ENCODE data around the gene MIGA1.
A peak's percentile ranks its signal among the peaks of the same experiment; 100 is the strongest.
"Not testable (repeated sequence)": the region's sequence is repeated elsewhere in the genome, so short reads cannot be mapped to it uniquely, and the experiment has no call there.

MIGA1 gene

DNA sequence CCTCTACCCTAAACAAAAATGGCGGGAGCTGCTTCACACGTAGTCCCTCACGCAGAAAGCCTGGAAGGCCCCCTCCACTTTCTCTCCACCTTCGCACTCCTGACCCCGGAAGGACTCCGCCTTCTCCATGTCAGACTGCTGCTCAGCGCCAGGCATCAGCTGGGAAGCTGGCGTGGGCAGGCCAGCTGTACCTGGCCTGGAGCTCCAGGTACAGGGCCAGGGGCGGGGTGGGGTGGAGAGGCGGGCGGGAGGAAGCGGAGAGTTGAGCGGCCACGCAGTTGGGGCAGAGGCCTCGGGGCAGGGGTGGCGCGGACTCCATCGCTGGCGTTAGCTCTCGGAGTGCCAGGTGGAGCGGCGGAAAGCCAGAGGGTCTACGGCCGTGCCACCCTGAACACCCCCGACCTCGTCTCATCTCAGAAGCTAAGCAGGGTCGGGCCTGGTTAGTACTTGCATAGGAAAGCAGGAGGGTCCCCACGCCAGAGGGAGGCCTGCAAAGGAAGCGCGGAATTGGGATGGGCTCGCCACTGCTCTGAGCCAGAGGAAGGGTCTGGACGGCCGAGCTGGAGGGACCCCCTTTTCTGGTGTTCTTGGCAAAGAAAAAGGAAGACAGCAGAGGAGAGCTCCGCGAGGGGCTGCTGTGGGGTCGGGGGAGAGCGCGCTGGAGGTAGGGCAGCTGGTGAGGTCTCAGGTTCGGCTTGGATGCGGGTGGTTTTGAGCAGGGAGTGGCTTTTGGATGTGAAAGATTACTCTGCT lies at the start of gene MIGA1:
TSS of gene MIGA1 (plus strand) at position 121 of the 753 bp plus-strand sequence. CDS start 3,604 bp downstream, outside the sequence.
- DNase-seq = peak; percentile 82 to 87

- no peak for DNase-seq
These were observed 47.4 kb upstream of the MIGA1 start for GRCh38 chr1:77732090-77732489.

DNA sequence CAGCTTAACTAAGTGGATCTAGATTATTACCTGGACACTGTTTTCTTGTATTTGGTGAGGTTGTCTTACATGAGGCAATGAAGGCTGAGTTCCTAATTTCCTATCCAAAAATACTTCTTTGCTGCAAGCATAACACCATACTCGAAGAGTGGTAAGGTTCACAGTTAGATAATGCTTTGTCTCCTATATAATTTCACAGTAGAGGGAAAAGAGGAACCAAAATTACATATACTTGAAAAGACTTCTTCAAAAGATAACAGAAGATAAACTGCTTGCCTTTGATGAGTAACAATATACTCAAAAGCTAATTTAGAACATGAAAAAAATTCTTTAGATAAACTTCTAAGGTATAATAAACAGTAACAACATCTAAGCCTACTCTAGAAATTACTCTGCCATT lies 40.2 kb upstream of the MIGA1 start:
- no peak for DNase-seq

- no peak for DNase-seq
These were observed 38.1 kb upstream of the MIGA1 start for GRCh38 chr1:77741316-77741715.

GRCh38 chr1:77742011-77742555 lies 37.4 kb upstream of the MIGA1 start:
- DNase-seq = no peak

DNA sequence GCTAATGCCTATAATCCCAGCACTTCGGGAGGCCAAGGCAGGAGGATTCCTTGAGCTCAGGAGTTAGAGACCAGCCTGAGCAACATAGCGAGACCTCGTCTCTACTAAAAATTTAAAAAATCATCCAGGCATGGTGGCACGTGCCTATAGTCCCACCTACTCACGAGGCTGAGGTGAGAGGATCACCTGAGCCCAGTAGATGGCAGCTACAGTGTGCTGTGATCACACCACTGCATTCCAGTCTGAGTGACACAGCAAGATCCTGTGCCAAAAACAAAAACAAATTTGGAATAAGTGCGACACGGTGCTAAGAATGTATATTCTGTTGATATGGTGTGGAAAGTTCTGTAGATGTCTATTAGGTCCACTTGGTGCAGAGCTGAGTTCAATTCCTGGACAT lies 34.9 kb upstream of the MIGA1 start:
- DNase-seq = no peak

GRCh38 chr1:77749489-77749888 lies 30.0 kb upstream of the MIGA1 start:
- DNase-seq = not testable (repeated sequence)

GRCh38 chr1:77756052-77756754 lies 23.2 kb upstream of the MIGA1 start:
- DNase-seq = no peak

- no peak for DNase-seq
These were observed 22.3 kb upstream of the MIGA1 start for GRCh38 chr1:77757066-77757584.

- DNase-seq = no peak
These were observed 21.8 kb upstream of the MIGA1 start for GRCh38 chr1:77757603-77758002.

DNA sequence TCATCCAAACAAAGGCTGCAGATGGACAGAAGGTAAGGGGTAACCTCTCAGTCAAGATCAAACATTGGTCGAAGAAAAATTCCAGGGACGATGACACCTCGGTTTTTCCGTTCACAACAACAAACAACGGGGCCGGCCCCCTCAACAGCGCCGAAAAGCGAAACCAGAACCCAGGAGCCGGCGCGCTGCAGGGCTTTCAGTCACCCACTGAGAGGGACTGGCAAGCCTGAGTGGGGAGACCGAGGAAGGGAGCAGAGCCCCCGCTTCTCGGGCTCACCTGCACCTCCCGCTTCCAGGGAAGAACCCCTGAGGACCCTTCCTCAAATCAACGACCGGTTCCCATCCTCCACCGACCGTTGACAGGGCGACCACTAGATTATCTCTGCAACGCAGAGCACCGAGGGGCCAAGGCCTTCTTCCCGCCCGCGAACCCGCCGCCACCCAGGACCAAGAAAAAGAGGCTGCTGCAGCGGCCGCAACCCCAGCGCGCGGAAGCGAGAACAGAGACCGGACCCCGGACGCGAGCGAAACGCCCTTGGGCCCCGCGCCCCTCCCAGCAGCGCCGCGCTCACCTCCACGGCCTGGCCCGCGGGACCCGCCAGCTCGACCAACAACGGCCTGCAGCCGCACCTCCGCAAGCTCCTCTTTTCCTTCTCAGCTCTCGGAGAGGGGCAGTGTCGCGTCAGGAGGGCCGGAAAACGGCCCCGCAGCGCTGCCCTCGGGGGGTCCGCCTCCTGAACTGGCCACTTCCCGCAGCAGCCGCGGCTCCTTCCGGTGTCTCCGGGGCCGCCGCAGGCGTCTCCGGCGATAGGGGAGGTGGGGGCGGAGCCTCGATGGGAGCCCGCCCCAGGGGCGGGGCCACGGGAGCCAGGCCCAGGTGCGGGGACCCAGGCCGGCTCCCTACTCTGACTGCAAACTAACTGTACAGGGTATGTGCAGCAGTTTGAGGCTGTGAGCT lies 20.1 kb upstream of the MIGA1 start, which contains the start of gene USP33:
TSS of gene USP33 (minus strand) at position 782 of the 958 bp plus-strand sequence. CDS start 18,155 bp downstream, outside the sequence.
- DNase-seq = peak; percentile 93 to 94

DNA sequence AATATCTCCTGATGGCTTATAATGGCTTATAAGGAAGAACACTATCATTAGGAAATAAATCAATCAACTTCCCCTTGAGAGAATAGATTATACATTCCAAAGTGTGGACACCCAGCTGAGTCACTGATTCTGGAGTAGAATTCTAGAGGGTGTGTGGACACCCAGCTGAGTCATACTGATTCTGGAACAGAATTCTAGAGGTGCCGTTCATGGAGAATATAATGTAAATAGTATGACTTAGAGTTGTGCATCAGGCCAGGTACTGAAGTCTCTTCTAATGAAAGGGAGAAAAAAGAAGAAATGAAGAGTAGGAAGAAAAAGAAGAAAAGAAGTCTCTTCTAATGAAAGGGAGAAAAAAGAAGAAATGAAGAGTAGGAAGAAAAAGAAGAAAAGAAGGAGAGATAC lies 17.4 kb upstream of the MIGA1 start:
- no peak for DNase-seq

DNA sequence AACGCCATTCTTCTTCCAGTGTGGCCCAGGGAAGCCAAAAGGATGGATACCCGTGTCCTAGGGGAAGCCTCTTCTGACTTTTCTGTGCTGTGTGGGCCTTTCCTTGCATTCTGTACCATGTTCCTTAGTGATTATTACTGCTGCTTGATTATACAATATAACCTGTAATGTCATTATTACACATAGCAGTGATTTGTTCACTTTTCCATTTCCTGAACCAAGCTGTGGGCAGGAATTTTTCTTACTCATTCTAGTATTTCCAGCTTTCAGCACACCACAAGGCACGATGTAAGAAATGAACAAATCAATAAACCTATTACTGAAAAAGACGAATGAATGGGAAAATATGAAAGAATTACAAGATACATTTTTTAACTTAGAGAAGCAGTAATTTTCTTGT lies 11.4 kb upstream of the MIGA1 start:
- no peak for DNase-seq

DNA sequence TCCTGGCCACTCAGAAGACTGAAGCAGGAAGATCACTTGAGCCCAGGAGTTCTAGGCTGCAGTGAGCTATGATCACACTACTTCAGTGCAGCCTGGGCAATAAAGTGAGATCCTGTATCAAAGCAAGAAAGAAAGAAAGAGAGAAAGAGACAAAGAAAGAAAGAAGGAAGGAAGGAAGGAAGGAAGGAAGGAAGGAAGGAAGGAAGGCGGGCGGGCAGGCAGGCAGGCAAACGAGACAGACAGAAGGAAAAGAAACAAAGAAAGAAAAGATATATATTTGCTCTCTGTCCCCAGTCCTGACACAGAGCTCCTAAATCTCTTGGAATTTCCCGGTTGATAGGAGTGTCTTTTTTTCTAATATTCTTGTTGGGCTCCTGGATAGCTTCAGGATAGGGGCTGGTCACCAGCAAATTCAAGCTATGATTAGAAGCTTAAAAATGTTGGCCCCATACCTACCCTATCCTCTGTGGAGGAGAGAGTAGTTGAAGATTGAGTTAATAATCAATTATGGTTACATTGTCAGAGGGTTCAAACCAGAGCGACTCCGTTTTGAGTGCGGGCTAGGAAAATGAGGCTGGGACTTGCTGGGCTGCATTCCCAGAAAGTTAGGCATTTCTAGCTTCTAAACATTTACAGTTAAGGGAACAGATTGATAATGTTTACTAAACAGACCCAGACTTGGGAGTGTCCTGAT lies 3.3 kb upstream of the MIGA1 start:
- no peak for DNase-seq

DNA sequence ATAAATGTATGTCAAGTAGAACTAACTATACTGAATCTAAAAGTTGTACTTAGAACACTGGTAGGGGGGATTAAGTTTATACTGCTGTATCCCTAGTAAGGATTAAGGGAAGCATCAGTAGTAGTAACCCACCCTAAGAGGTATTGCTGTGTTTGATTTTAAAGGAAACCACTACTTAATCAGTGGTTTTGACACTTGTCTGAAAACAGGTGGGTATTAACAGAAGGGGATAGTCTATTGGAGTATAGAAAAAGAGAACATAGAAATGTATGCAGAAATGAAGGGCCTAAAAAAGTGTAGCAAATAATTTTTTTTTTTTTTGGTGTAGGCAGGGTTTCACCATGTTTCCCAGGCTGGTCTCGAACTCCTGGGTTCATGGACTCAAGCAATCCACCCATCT lies 2.2 kb downstream of the MIGA1 start:
- DNase-seq = no peak

- DNase-seq = no peak
These were observed 3.7 kb downstream of the MIGA1 start for GRCh38 chr1:77783141-77783540.

DNA sequence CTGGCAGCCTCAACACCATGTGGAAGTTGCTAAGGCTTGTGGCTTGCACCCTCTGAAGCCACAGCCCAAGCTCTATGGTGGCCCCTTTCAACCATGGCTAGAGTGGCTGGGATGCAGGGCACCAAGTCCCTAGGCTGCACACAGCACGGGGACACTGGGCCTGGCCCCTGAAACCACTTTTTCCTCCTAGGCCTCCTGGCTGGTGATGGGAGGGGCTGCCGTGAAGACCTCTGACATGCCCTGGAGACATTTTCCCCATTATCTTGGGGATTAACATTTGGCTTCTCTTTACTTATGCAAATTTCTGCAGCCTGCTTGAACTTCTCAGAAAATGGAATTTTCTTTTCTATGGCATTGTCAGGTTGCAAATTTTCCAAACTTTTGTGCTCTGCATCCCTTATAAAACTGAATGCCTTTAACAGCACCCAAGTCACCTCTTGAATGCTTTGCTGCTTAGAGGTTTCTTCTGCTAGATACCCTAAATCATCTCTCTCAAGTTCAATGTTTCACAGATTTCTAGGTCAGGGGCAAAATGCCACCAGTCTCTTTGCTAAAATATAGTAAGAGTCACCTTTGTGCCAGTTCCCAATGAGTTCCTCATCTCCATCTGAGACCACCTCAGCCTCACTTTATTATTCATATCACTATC lies 6.8 kb downstream of the MIGA1 start:
- DNase-seq = not testable (repeated sequence)

DNA sequence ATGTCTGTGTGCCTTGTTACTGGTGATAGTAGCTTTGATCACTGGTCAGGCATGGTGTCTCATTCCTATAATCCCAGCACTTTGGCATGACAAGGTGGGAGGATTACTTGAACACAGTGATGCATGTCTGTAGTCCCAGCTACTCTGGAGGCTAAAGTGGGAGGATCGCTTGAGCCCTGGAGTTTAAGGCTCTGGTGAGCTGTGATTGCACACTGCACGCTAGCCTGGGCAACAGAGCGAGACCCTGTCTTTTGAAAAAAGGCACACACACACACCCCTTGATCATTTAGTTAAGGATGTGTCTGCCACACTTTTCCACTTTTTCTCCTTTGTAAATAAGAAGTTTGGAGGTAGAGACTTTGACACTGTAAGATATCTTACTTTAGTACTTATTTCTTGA lies 15.1 kb downstream of the MIGA1 start:
- DNase-seq = no peak

DNA sequence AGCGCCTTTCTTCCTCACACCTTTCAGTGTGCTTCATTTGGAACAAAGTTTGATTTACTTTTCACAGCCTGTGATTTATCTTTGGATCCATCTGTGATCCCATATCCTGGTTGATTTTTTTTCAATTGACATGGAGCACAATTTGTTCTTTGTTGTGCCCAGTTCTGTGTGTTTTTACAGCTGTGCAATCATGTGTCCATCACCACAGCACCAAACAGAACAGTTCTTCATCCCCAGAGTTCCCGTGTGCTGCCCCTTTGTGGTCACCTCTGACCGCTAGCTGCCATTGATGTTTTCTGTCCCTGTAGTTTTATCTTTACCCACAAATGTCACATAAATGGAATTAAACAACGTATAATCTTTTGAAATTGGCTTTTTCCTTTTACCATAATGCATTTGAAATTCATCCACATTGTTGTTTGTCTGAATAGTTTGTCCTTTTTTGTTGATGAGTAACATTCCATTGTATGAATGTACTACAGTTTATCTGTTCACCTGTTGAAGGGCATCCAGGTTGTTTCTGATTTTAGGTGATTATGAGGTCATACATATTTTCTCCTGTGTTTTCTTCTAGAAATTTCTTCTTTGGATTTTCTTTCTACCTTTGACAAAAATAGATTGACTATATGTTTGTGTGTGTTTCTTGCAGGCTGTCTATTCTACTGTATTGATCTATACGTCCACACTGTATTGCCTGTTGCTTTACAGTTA lies 17.4 kb downstream of the MIGA1 start:
- DNase-seq = no peak

DNA sequence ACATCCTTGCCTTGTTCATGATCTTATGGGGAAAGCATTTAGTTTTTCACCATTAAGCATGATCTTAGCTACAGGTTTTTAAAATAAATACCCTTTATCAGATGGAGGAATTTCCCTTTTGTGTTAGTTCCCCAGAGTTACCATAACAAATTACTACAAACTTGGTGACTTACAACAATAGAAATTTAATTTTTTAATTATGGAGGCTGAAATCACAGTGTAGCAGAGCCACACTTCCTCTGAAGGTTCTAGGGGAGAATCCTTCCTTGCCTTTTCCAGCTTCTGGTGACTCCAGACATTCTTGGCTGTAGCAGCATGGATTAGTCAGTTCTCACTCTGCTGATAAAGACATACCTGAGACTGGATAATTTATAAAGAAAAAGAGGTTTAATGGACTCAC lies 18.5 kb downstream of the MIGA1 start:
- DNase-seq = no peak

- DNase-seq = no peak
These were observed 22.6 kb downstream of the MIGA1 start for GRCh38 chr1:77802026-77802425.

Data from stimulated activated CD4-positive, alpha-beta T cell treated with anti-CD3 and anti-CD28 coated beads, Interleukin-2, amount 100 ng/mL, for 24 hours (primary cell).